GM23338 (cell line): Measurements from ENCODE around the gene GPD2. TPM values are rescaled to one million over a fixed set of nuclear protein-coding genes. Genes with fewer than 3 reads are reported as not detected.

Experiments
- ATAC-seq: fragments of 200-7000 bp; cut with Tn5 transposase; 3 replicates; pipeline ENCODE4 v1.9.1; 2020
- DNase-seq: peaks from one replicate; pipeline ENCODE4 v3.0.0-alpha.2; 2015; ENCODE audit warnings: low spot score
- H2AFZ ChIP-seq: fragments of 200-600 bp; sonication (generic); 2 replicates; pipeline ENCODE4 v1.8.0; 2016; ENCODE audit warnings: antibody characterized with exemption, mild to moderate bottlenecking, moderate library complexity
- H3F3A ChIP-seq: fragments of 200-600 bp; sonication (generic); replicated peaks from 2 replicates; pipeline ENCODE4 v1.8.0; 2017; ENCODE audit warnings: antibody characterized with exemption, mixed run types, low read depth
- H3K27ac ChIP-seq: fragments of 200-600 bp; sonication (generic); 2 replicates; pipeline ENCODE4 v1.6.1; 2016; ENCODE audit warnings: low read depth
- H3K27me3 ChIP-seq: fragments of 200-600 bp; sonication (generic); 2 replicates; pipeline ENCODE4 v1.8.0; 2016; ENCODE audit warnings: mild to moderate bottlenecking, mixed run types, moderate library complexity; ENCODE audit not compliant: insufficient read depth
- H3K36me3 ChIP-seq: fragments of 200-600 bp; sonication (generic); 2 replicates; pipeline ENCODE4 v1.8.0; 2016; ENCODE audit warnings: mild to moderate bottlenecking; ENCODE audit not compliant: insufficient read depth
- H3K4me1 ChIP-seq: fragments of 200-600 bp; sonication (generic); 2 replicates; pipeline ENCODE4 v1.8.0; 2016; ENCODE audit warnings: mild to moderate bottlenecking, moderate library complexity; ENCODE audit not compliant: insufficient read depth
- H3K4me2 ChIP-seq: fragments of 200-600 bp; sonication (generic); 2 replicates; pipeline ENCODE4 v1.7.1; 2017; ENCODE audit warnings: mixed run types
- H3K4me3 ChIP-seq: fragments of 200-600 bp; sonication (generic); 2 replicates; pipeline ENCODE4 v1.6.1; 2016; ENCODE audit warnings: mixed run types
- H3K79me2 ChIP-seq: fragments of 200-600 bp; sonication (generic); replicated peaks from 2 replicates; pipeline ENCODE4 v1.8.0; 2017; ENCODE audit warnings: mild to moderate bottlenecking; ENCODE audit not compliant: insufficient read depth
- H3K9me2 ChIP-seq: fragments of 200-600 bp; sonication (generic); 2 replicates; pipeline ENCODE4 v1.8.0; 2017; ENCODE audit not compliant: insufficient read depth
- H4K20me1 ChIP-seq: fragments of 200-600 bp; sonication (generic); replicated peaks from 2 replicates; pipeline ENCODE4 v1.8.0; 2017; ENCODE audit warnings: mild to moderate bottlenecking; ENCODE audit not compliant: insufficient read depth
- H3K27ac Mint-ChIP-seq: 2 replicates; pipeline ENCODE4 v1.8.0; 2020; ENCODE audit warnings: inconsistent platforms, mild to moderate bottlenecking, moderate library complexity, mixed read lengths
- H3K27me3 Mint-ChIP-seq: 3 replicates; pipeline ENCODE4 v1.8.0; 2022; ENCODE audit warnings: low read depth, mild to moderate bottlenecking, moderate library complexity, mixed read lengths, inconsistent platforms; ENCODE audit not compliant: insufficient read depth, poor library complexity
- H3K36me3 Mint-ChIP-seq: 3 replicates; pipeline ENCODE4 v1.8.0; 2021; ENCODE audit warnings: low read depth, mild to moderate bottlenecking, inconsistent platforms, moderate library complexity, mixed read lengths
- H3K4me1 Mint-ChIP-seq: 3 replicates; pipeline ENCODE4 v1.8.0; 2020; ENCODE audit warnings: mild to moderate bottlenecking, inconsistent platforms, mixed read lengths
- H3K4me3 Mint-ChIP-seq: 3 replicates; pipeline ENCODE4 v1.8.0; 2021; ENCODE audit warnings: moderate library complexity, mild to moderate bottlenecking, inconsistent platforms, mixed read lengths
- H3K9me3 Mint-ChIP-seq: 3 replicates; pipeline ENCODE4 v1.8.0; 2020; ENCODE audit warnings: moderate library complexity, mild to moderate bottlenecking, inconsistent platforms, mixed read lengths
- CREB1 ChIP-seq: fragments of 250-450 bp; sonication (Bioruptor Pico); IDR thresholded peaks from 2 replicates; pipeline ENCODE4 v1.5.0; 2020; ENCODE audit warnings: low read depth, mild to moderate bottlenecking, moderate library complexity
- CTCF ChIP-seq, 2 experiments: fragments of 200-600 bp in 1 of 2; sonication (generic) in 1 of 2; conservative IDR thresholded peaks; 2 replicates each; pipeline versions ENCODE4 v1.5.1 to v1.6.1; 2016 to 2017; ENCODE audit warnings: antibody characterized with exemption in 2 of 2, low read depth in 2 of 2, mild to moderate bottlenecking in 2 of 2, moderate library complexity in 1 of 2
- ETS1 ChIP-seq: IDR thresholded peaks from 2 replicates; pipeline ENCODE4 v1.6.1; 2016; ENCODE audit warnings: antibody characterized with exemption
- EZH2 ChIP-seq: fragments of 200-600 bp; sonication (generic); IDR thresholded peaks from one replicate; pipeline ENCODE4 v1.8.0; 2017; ENCODE audit warnings: antibody characterized with exemption, mild to moderate bottlenecking, low read depth; ENCODE audit not compliant: unreplicated experiment
- EZH2phosphoT487 ChIP-seq: fragments of 200-600 bp; sonication (generic); IDR thresholded peaks from one replicate; pipeline ENCODE4 v1.8.1; 2018; ENCODE audit warnings: antibody characterized with exemption; ENCODE audit not compliant: unreplicated experiment
- JUNB ChIP-seq: IDR thresholded peaks from one replicate; pipeline ENCODE4 v1.6.1; 2016; ENCODE audit warnings: antibody characterized with exemption; ENCODE audit not compliant: unreplicated experiment
- NANOG ChIP-seq: IDR thresholded peaks from 2 replicates; pipeline ENCODE4 v1.6.1; 2016; ENCODE audit warnings: antibody characterized with exemption, borderline replicate concordance
- POLR2AphosphoS5 ChIP-seq: IDR thresholded peaks from 2 replicates; pipeline ENCODE4 v1.6.1; 2016; ENCODE audit warnings: antibody characterized with exemption, low read depth
- REST ChIP-seq: IDR thresholded peaks from one replicate; pipeline ENCODE4 v1.6.1; 2018; ENCODE audit warnings: antibody characterized with exemption; ENCODE audit not compliant: unreplicated experiment
- STAT1 ChIP-seq: IDR thresholded peaks from one replicate; pipeline ENCODE4 v1.6.1; 2016; ENCODE audit warnings: antibody characterized with exemption; ENCODE audit not compliant: unreplicated experiment
- ZNF114 ChIP-seq: fragments of 250-450 bp; sonication (Bioruptor Pico); IDR thresholded peaks from 2 replicates; pipeline ENCODE4 v1.5.0; 2020; ENCODE audit warnings: mild to moderate bottlenecking, moderate library complexity
- ZNF331 ChIP-seq: fragments of 250-450 bp; sonication (Bioruptor Pico); IDR thresholded peaks from 2 replicates; pipeline ENCODE4 v1.5.0; 2020; ENCODE audit warnings: low read depth, mild to moderate bottlenecking, moderate library complexity
- ZNF462 ChIP-seq: fragments of 250-450 bp; sonication (Bioruptor Pico); IDR thresholded peaks from 2 replicates; pipeline ENCODE4 v1.5.0; 2020; ENCODE audit warnings: mild to moderate bottlenecking, moderate library complexity
- polyA plus RNA-seq: library from polyadenylated mRNA; unstranded; fragments of >200 nt; fragmentation: Nextera tagmentation; extraction: Ambion mirVana; gene quantifications from 2 replicates; pipeline ENCODE4 v1.2.1, GENCODE V29; 2016
- total RNA-seq: library from RNA; depleted of rRNA; stranded (reverse); fragments of >200 nt; shearing (Covaris generic); gene quantifications from 2 replicates; pipeline ENCODE4 v1.2.3, GENCODE V29; 2014

Gene GPD2
- total and polyA plus RNA-seq, 2 experiments from 2014 or later, result 9.4 to 67.4 TPM

- H3K27me3 Mint-ChIP-seq, result peaks cover 10% of the 10 kb centered on the region
- DNase-seq, result no peak
- no peak overlapping the region for H2AFZ ChIP-seq
- TF ChIP-seq CTCF (conservative IDR thresholded peaks at IDR 0.05; ENCODE audit: low read depth in 2 of 2), result no peak
- TF ChIP-seq POLR2AphosphoS5, result no peak
- no peak for TF ChIP-seq EZH2
- no peak for TF ChIP-seq JUNB
- no peak for TF ChIP-seq ZNF462 (CRISPR knock-in tag)
- TF ChIP-seq NANOG, result no peak
- TF ChIP-seq ZNF114 (CRISPR knock-in tag), result no peak
- no peak for TF ChIP-seq REST
- TF ChIP-seq EZH2phosphoT487, result no peak
- no peak for TF ChIP-seq CREB1
- no peak for TF ChIP-seq STAT1
- no peak for TF ChIP-seq ETS1
- no peak for TF ChIP-seq ZNF331
- no peaks in the 10 kb centered on the region for H3K4me1 ChIP-seq
- H3K4me1 Mint-ChIP-seq, result peaks cover 6% of the 10 kb centered on the region
- H3K27ac Mint-ChIP-seq, result no peak overlapping the region
- no peak for ATAC-seq
- H3K27ac ChIP-seq, result no peak overlapping the region
- H3K9me2 ChIP-seq, result 0 out of 2 replicates have a peak, but pooled peaks cover 5% of the 10 kb centered on the region
- H3K27me3 ChIP-seq, result no peaks in the 10 kb centered on the region
- peaks cover 33% of the 10 kb centered on the region for H3K9me3 Mint-ChIP-seq
- no peaks in the 10 kb centered on the region for H4K20me1 ChIP-seq
- H3K4me3 Mint-ChIP-seq, result no peak overlapping the region
- no peaks in the 10 kb centered on the region for H3K36me3 ChIP-seq
- no peak overlapping the region for H3K4me3 ChIP-seq
- H3K36me3 Mint-ChIP-seq, result peaks cover 42% of the 10 kb centered on the region
- peaks cover 21% of the 10 kb centered on the region for H3K79me2 ChIP-seq
- no peak overlapping the region for H3K4me2 ChIP-seq
- no peaks in the 10 kb centered on the region for H3F3A ChIP-seq
Observed at GRCh38 chr2:156452971-156453370, 16.8 kb downstream of the GPD2 start.
